Measurements from ENCODE around the gene PDXK.

GRCh38 chr21:43723648-43724047 is 4.7 kb downstream of the PDXK start:
- TF ChIP-seq, protein P1, sequence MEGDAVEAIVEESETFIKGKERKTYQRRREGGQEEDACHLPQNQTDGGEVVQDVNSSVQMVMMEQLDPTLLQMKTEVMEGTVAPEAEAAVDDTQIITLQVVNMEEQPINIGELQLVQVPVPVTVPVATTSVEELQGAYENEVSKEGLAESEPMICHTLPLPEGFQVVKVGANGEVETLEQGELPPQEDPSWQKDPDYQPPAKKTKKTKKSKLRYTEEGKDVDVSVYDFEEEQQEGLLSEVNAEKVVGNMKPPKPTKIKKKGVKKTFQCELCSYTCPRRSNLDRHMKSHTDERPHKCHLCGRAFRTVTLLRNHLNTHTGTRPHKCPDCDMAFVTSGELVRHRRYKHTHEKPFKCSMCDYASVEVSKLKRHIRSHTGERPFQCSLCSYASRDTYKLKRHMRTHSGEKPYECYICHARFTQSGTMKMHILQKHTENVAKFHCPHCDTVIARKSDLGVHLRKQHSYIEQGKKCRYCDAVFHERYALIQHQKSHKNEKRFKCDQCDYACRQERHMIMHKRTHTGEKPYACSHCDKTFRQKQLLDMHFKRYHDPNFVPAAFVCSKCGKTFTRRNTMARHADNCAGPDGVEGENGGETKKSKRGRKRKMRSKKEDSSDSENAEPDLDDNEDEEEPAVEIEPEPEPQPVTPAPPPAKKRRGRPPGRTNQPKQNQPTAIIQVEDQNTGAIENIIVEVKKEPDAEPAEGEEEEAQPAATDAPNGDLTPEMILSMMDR (IDR thresholded peaks at IDR 0.05), result no peak
- TF ChIP-seq RAD21 (IDR thresholded peaks at IDR 0.05; ENCODE audit: low read length), result no peak

Data from SK-N-SH (cell line).